GM12891 (cell line): ENCODE measurements around the gene CD2.
"Not testable (repeated sequence)": the region's sequence is repeated elsewhere in the genome, so short reads cannot be mapped to it uniquely, and the experiment has no call there.

Source experiments
- DNase-seq: peaks from one replicate; pipeline ENCODE4 v3.0.0; 2011; ENCODE audit warnings: low spot score; ENCODE audit not compliant: insufficient read length
- FAIRE-seq: peaks from 2 replicates; lab custom pipeline; 2011; peaks lifted over from hg19 to GRCh38; lab: Jason Lieb, UNC
- PAX5 ChIP-seq: IDR thresholded peaks from 2 replicates; pipeline ENCODE4 v1.6.1; 2011; ENCODE audit warnings: low read length, moderate library complexity, mild to moderate bottlenecking; ENCODE audit not compliant: insufficient read depth, severe bottlenecking
- POLR2A ChIP-seq: IDR thresholded peaks from 2 replicates; pipeline ENCODE4 v1.6.1; 2011; ENCODE audit warnings: low read depth, low read length, control low read depth
- POLR2AphosphoS5 ChIP-seq: IDR thresholded peaks from 2 replicates; pipeline ENCODE4 v1.6.1; 2011; ENCODE audit warnings: low read depth, low read length, control low read depth
- POU2F2 ChIP-seq: IDR thresholded peaks from 2 replicates; pipeline ENCODE4 v1.6.1; 2011; ENCODE audit warnings: low read depth, mild to moderate bottlenecking, control low read depth, low read length, moderate library complexity
- SPI1 ChIP-seq: IDR thresholded peaks from 2 replicates; pipeline ENCODE4 v1.6.1; 2011; ENCODE audit warnings: low read depth, low read length, control low read depth
- TAF1 ChIP-seq: IDR thresholded peaks from 2 replicates; pipeline ENCODE4 v1.6.1; 2011; ENCODE audit warnings: low read depth, low read length, control low read depth

The CD2 gene

GRCh38 chr1:116755066-116755465, 836 bp downstream of the CD2 start:
- no peak for TF ChIP-seq POLR2A
- no peak for TF ChIP-seq POLR2AphosphoS5
- no peak for TF ChIP-seq PAX5
- no peak for TF ChIP-seq SPI1
- FAIRE-seq = no peak
- no peak for DNase-seq

GRCh38 chr1:116755681-116756080, 1.5 kb downstream of the CD2 start:
- no peak for FAIRE-seq

DNA sequence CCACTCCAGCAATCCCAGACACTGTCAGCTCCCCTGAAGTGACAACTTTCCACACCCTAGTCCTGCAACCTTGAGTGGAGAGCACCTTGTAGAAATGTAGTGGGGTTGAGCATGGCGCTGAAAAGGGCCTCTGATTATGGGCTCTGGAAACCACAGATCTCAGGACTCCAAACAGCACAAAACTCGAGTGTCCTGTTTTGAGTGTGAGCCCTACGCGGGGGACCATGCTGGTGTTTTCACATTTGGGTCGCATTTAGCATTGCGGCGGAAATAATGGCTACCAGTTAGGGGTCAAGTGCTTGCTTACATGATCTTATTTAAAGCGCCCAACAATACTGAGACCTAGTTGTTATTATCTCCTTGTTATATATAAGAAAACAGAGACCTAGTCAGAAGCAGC, 1.9 kb downstream of the CD2 start:
- DNase-seq, FAIRE-seq: not testable (repeated sequence)

More at GRCh38 chr1:116755681-116756080, 1.5 kb downstream of the CD2 start:
- DNase-seq = no peak
- TF ChIP-seq POLR2AphosphoS5 (no peak), TAF1 (no peak), POLR2A (no peak), PAX5 (no peak), POU2F2 (no peak), SPI1 (no peak)

DNA sequence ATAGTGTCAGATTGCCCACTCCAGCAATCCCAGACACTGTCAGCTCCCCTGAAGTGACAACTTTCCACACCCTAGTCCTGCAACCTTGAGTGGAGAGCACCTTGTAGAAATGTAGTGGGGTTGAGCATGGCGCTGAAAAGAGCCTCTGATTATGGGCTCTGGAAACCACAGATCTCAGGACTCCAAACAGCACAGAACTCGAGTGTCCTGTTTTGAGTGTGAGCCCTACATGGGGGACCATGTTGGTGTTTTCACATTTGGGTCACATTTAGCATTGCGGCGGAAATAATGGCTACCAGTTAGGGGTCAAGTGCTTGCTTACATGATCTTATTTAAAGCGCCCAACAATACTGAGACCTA, 4.2 kb downstream of the CD2 start:
- FAIRE-seq = not testable (repeated sequence)

GRCh38 chr1:116759636-116760035, 5.4 kb downstream of the CD2 start:
- FAIRE-seq (no peak), DNase-seq (no peak)
- TF ChIP-seq SPI1 (no peak), TAF1 (no peak), POLR2AphosphoS5 (no peak), POLR2A (no peak), POU2F2 (no peak), PAX5 (no peak)

More for the DNA sequence above, 4.2 kb downstream of the CD2 start:
- DNase-seq = not testable (repeated sequence)

DNA sequence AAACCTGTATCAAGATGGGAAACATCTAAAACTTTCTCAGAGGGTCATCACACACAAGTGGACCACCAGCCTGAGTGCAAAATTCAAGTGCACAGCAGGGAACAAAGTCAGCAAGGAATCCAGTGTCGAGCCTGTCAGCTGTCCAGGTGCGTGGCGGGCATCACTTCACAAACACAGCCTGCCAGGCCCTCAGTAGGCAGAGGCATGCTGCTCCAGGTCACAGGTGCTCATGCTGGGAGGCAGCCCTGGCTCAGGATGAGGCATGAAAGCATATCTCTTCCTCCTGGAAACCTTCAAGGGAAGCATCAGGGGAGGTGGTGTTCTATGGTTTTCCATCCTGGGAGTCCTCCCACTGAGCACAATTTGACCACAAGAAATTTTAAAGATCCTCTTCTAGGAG, 6.3 kb downstream of the CD2 start:
- no peak for DNase-seq
- TF ChIP-seq PAX5 (no peak), SPI1 (no peak), POU2F2 (no peak), POLR2AphosphoS5 (no peak), TAF1 (no peak), POLR2A (no peak)
- no peak for FAIRE-seq

GRCh38 chr1:116760996-116761665, 6.9 kb downstream of the CD2 start:
- FAIRE-seq = no peak
- DNase-seq = no peak
- TF ChIP-seq POLR2AphosphoS5 = no peak
- TF ChIP-seq TAF1 = no peak
- no peak for TF ChIP-seq SPI1
- TF ChIP-seq POU2F2 = no peak
- no peak for TF ChIP-seq POLR2A
- no peak for TF ChIP-seq PAX5

DNA sequence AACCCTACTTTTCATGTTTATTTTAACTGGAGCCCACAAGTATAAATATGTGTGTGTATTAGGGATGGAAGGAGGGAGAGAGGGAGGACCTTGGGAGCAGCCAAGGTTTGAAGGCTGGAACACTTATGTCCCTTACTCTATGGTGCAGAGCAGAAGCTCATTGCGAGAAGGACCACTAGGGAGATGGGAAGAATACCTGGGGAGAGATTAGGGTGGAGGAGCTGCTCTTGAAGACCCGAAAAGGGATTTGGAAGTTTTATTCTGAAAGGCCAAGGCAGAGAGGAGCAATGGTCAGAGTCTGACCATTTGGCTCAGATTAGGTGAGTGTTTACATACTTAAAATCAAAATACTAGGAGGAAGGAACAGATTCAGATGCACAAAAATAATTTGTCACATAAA, 8.1 kb downstream of the CD2 start:
- TF ChIP-seq POLR2A (no peak), PAX5 (no peak), POLR2AphosphoS5 (no peak), POU2F2 (no peak), SPI1 (no peak), TAF1 (no peak)
- FAIRE-seq (no peak), DNase-seq (no peak)

DNA sequence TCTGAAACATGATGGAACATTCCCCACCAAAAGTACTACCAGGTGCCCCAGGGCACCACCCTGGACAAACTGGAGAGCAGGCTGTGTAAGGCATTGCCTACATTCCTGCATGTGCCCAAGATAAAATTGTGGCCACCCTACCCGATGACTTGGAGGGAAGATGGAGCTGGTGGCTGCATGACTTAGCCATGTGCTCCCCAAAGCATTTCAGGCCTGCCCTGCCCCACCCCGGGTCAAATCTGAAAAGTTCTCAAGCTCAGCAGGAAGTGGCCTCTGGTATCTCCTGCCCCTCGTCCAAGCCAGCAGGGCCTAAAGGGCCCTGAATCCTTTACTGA, 8.5 kb downstream of the CD2 start:
- TF ChIP-seq PAX5 (no peak), SPI1 (no peak), POU2F2 (no peak), POLR2AphosphoS5 (no peak), POLR2A (no peak), TAF1 (no peak)
- FAIRE-seq = no peak

DNA sequence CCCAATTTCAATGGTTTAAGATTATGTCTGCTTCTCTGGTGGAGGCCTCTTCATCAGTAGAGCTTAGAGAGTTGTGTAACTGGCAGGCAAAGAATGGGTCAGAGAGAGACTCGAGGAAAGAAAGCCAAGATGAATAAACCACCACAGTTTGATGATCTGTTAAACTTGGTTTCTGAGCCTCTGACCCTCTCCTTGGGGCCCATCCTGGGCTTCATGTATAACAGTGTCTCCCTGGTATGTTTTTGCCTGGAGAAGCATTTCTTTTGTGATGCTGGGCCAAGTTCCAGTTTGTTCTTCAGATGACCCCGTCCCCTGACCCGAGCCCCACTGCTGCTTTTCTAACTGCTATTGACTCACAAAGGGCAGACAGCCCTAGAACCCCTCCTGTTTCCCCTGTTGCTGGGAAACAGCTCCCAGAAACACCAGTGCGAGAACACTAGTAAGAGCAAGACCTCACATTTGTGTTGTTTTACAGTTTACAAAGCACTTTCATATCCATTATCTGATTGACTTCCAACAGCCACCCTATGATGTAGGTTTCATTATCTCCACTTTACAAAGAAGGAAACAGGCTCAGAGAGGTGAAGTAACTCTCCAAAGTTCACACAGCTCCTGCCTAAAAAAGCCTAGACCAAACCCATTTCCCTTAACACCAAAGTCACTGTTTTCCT, 9.0 kb downstream of the CD2 start:
- no peak for DNase-seq
- TF ChIP-seq PAX5 = no peak
- no peak for TF ChIP-seq TAF1
- no peak for TF ChIP-seq SPI1
- no peak for TF ChIP-seq POU2F2
- no peak for FAIRE-seq

More for the DNA sequence above, 8.5 kb downstream of the CD2 start:
- DNase-seq = no peak
